SU-DHL-6 (cell line): Measurements from ENCODE around the gene MOCOS.
"Not testable (repeated sequence)": the region's sequence is repeated elsewhere in the genome, so short reads cannot be mapped to it uniquely, and the experiment has no call there.

ENCODE experiments used
- H2AFZ ChIP-seq: fragments of 200-600 bp; sonication (generic); 2 replicates; pipeline ENCODE4 v1.6.1; 2014; ENCODE audit warnings: low read depth, mild to moderate bottlenecking, moderate library complexity, mixed read lengths, antibody characterized with exemption, low read length; ENCODE audit not compliant: severe bottlenecking
- H3F3A ChIP-seq: fragments of 200-600 bp; shearing (Covaris generic); 2 replicates; pipeline ENCODE4 v1.6.0; 2016; ENCODE audit warnings: antibody characterized with exemption, mild to moderate bottlenecking; ENCODE audit not compliant: insufficient read depth
- H3K27ac ChIP-seq: fragments of 200-600 bp; sonication (generic); 2 replicates; pipeline ENCODE4 v1.5.1; 2016; ENCODE audit warnings: low read depth, mild to moderate bottlenecking, low read length, moderate library complexity, mixed read lengths
- H3K27me3 ChIP-seq: fragments of 200-600 bp; sonication (generic), shearing (Covaris generic); 2 replicates; pipeline ENCODE4 v1.6.0; 2014; ENCODE audit warnings: mild to moderate bottlenecking, low read length
- H3K36me3 ChIP-seq: fragments of 200-600 bp; sonication (generic); 2 replicates; pipeline ENCODE4 v1.6.1; 2014; ENCODE audit warnings: mild to moderate bottlenecking, low read length, mixed read lengths
- H3K4me2 ChIP-seq: fragments of 300-600, 200-600 bp; shearing (Covaris generic), sonication (generic); 2 replicates; pipeline ENCODE4 v1.6.0; 2014; ENCODE audit warnings: low read length, low read depth, mild to moderate bottlenecking; ENCODE audit not compliant: poor library complexity, severe bottlenecking
- H3K4me3 ChIP-seq: fragments of 200-600 bp; sonication (generic); 2 replicates; pipeline ENCODE4 v1.5.1; 2014; ENCODE audit warnings: antibody characterized with exemption, low read length, mild to moderate bottlenecking, mixed read lengths; ENCODE audit not compliant: insufficient read depth, poor library complexity, severe bottlenecking
- H3K79me2 ChIP-seq: fragments of 200-600 bp; sonication (generic); 2 replicates; pipeline ENCODE4 v1.6.1; 2014; ENCODE audit warnings: mild to moderate bottlenecking, low read length, moderate library complexity; ENCODE audit not compliant: insufficient read depth
- H3K9ac ChIP-seq: fragments of 200-600 bp; sonication (generic); 2 replicates; pipeline ENCODE4 v1.7.0; 2014; ENCODE audit warnings: mild to moderate bottlenecking, low read length
- H3K9me2 ChIP-seq: fragments of 200-600 bp; sonication (generic); replicated peaks from 2 replicates; pipeline ENCODE4 v1.6.1; 2014; ENCODE audit warnings: low read length; ENCODE audit not compliant: insufficient read depth
- H3K9me3 ChIP-seq: fragments of 200-600 bp; sonication (generic); 2 replicates; pipeline ENCODE4 v1.6.1; 2014; ENCODE audit warnings: low read length, mixed read lengths; ENCODE audit not compliant: insufficient read depth
- H4K20me1 ChIP-seq: fragments of 200-600 bp; sonication (generic); 2 replicates; pipeline ENCODE4 v1.6.1; 2014; ENCODE audit warnings: low read depth, mild to moderate bottlenecking, antibody characterized with exemption, low read length, moderate library complexity, mixed read lengths
- EZH2phosphoT487 ChIP-seq: fragments of 200-600 bp; sonication (generic), shearing (Covaris generic); conservative IDR thresholded peaks from 2 replicates; pipeline ENCODE4 v1.6.1; 2018; ENCODE audit warnings: mild to moderate bottlenecking, antibody characterized with exemption, low read length, moderate library complexity, mixed read lengths
- TF ChIP-seq, protein P1 (sequence below): fragments of 200-600 bp; sonication (generic); IDR thresholded peaks from one replicate; pipeline ENCODE4 v1.5.1; 2017; ENCODE audit warnings: antibody characterized with exemption, mild to moderate bottlenecking, low read length, moderate library complexity; ENCODE audit not compliant: insufficient read depth, poor library complexity, severe bottlenecking

The MOCOS gene

DNA sequence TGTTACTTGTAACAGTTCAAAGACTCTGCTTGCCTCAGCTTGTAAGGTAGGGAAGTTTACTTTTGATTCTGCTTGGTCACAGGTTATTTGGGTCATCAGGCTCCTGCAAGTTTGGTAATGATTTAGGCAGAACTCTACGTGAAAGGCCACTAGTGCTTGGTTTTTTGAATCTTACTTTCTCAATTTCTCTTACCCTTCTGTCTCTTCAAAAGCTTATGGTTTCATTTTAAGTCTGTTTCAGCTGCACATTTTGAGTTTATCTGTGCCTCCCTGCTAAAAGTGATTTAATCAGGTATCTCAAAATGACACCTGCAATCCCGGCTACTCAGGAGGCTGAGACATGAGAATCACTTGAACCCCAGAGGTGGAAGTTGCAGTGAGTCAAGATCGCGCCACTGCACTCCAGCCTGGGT is 26.3 kb upstream of the MOCOS start:
- H3K27me3 ChIP-seq = no peaks in the 10 kb centered on the region

DNA sequence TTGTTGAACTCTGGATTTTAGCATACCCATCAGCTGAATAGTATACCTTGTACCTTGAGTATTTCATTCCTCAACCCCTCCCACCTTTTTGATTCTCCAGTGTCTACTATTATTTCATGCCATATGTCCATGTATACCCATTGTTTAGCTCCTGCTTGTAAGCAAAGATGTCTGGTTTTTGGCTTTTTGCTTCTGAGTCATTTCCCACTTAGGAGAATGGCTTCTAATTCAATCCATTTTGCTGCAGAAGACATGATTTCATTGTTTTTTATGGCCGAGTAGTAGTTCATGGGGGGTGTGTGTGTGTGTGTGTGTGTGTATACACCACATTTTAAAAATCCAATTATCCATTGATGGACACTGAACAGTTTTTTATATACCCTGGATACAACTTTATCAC is 24.3 kb upstream of the MOCOS start:
- no peaks in the 10 kb centered on the region for H3K27me3 ChIP-seq
- no peak overlapping the region for H3K9ac ChIP-seq
- no peak overlapping the region for H2AFZ ChIP-seq
- TF ChIP-seq, protein P1, sequence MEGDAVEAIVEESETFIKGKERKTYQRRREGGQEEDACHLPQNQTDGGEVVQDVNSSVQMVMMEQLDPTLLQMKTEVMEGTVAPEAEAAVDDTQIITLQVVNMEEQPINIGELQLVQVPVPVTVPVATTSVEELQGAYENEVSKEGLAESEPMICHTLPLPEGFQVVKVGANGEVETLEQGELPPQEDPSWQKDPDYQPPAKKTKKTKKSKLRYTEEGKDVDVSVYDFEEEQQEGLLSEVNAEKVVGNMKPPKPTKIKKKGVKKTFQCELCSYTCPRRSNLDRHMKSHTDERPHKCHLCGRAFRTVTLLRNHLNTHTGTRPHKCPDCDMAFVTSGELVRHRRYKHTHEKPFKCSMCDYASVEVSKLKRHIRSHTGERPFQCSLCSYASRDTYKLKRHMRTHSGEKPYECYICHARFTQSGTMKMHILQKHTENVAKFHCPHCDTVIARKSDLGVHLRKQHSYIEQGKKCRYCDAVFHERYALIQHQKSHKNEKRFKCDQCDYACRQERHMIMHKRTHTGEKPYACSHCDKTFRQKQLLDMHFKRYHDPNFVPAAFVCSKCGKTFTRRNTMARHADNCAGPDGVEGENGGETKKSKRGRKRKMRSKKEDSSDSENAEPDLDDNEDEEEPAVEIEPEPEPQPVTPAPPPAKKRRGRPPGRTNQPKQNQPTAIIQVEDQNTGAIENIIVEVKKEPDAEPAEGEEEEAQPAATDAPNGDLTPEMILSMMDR = no peak
- no peak for TF ChIP-seq EZH2phosphoT487
- peaks cover 73% of the 10 kb centered on the region for H3K36me3 ChIP-seq
- H3K27ac ChIP-seq = no peak overlapping the region
- H4K20me1 ChIP-seq = 0 out of 2 replicates have a peak, but pooled peaks cover 5% of the 10 kb centered on the region
- no peak overlapping the region for H3K4me2 ChIP-seq
- no peaks in the 10 kb centered on the region for H3K9me3 ChIP-seq
- H3F3A ChIP-seq = no peaks in the 10 kb centered on the region
- no peaks in the 10 kb centered on the region for H3K9me2 ChIP-seq
- no peak overlapping the region for H3K4me3 ChIP-seq
- no peaks in the 10 kb centered on the region for H3K79me2 ChIP-seq

More for the DNA sequence above, 26.3 kb upstream of the MOCOS start:
- no peaks in the 10 kb centered on the region for H3K9me3 ChIP-seq
- H3K36me3 ChIP-seq = peaks cover 83% of the 10 kb centered on the region
- no peak overlapping the region for H3K4me2 ChIP-seq
- H3K27ac ChIP-seq = no peak overlapping the region
- H3K9ac ChIP-seq = no peak overlapping the region
- H4K20me1 ChIP-seq = 0 out of 2 replicates have a peak, but pooled peaks cover 5% of the 10 kb centered on the region
- TF ChIP-seq EZH2phosphoT487 = no peak
- TF ChIP-seq, protein P1 = no peak
- H3K79me2 ChIP-seq = no peaks in the 10 kb centered on the region
- H3F3A ChIP-seq = no peaks in the 10 kb centered on the region
- no peak overlapping the region for H3K4me3 ChIP-seq
- no peaks in the 10 kb centered on the region for H3K9me2 ChIP-seq
- H2AFZ ChIP-seq = no peak overlapping the region

DNA sequence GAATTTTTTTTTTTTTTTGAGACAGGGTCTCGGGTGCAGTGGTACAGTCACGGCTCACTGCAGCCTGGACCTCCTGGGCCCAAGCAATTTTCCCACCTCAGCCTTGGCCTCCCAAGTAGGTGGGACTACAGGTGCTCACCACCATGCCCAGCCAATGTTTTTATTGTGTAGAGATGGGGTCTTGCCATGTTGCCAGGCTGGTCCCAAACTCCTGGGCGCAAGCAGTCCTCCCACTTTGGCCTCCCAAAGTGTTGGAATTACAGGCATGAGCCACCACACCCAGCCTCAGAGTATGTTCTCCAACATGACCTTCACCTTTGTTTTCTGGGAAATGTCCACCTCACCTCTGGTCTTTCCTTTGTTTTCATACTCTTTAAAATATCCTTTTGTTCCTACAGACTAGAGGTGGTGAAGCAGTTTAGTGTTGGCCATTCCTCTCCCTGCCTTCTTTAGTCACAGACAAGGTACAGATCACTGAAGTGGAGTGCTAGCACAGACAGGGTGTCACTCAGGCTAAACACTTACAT is 19.5 kb upstream of the MOCOS start:
- Histone ChIP-seq H3K79me2 (no peaks in the 10 kb centered on the region), H3K9ac (no peak overlapping the region), H2AFZ (no peak overlapping the region), H3K27me3 (no peaks in the 10 kb centered on the region), H3K9me3 (no peaks in the 10 kb centered on the region), H4K20me1 (0 out of 2 replicates have a peak, but pooled peaks cover 2% of the 10 kb centered on the region), H3K27ac (no peak overlapping the region), H3K4me3 (no peak overlapping the region), H3F3A (no peaks in the 10 kb centered on the region), H3K4me2 (no peak overlapping the region), H3K36me3 (peaks cover 42% of the 10 kb centered on the region), H3K9me2 (no peaks in the 10 kb centered on the region)
- TF ChIP-seq EZH2phosphoT487 = no peak
- TF ChIP-seq, protein P1 = no peak

DNA sequence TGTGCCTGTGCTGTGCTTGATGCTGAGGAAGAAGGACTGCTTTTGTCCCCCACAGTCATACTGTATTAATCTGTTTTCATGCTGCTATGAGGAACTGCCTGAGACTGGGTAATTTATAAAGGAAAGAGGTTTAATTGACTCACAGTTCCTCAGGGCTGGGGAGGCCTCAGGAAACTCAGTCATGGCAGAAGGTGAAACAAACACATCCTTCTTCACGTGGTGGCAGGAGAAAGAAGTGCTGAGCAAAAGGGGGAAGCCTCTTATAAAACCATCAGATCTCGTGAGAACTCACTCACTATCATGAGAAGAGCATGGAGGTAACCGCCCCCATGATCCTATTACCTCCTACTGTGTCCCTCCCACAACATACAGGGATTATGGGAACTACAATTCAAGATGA is 19.0 kb upstream of the MOCOS start:
- H3K79me2 ChIP-seq = not testable (repeated sequence)

More for the DNA sequence above, 19.0 kb upstream of the MOCOS start:
- not testable (repeated sequence) for H4K20me1 ChIP-seq, H2AFZ ChIP-seq, H3K9me3 ChIP-seq, H3K4me2 ChIP-seq, H3K9me2 ChIP-seq, H3K9ac ChIP-seq, H3K27me3 ChIP-seq, H3K27ac ChIP-seq, H3F3A ChIP-seq, H3K4me3 ChIP-seq
- peaks cover 42% of the 10 kb centered on the region for H3K36me3 ChIP-seq
